Glomerular endothelial cell (primary cell): Measurements from ENCODE around the gene GIGYF2. TPM values are rescaled to one million over a fixed set of nuclear protein-coding genes. Genes with fewer than 3 reads are reported as not detected.

Source experiments
- DNase-seq: peaks from one replicate; pipeline ENCODE4 v3.0.0-alpha.2; 2011; ENCODE audit warnings: low read depth, low spot score; ENCODE audit errors: extremely low read depth
- total RNA-seq: library from RNA; depleted of rRNA; stranded (reverse); fragments of >200 nt; gene quantifications from 2 replicates; pipeline ENCODE4 v1.2.3, GENCODE V29; 2015

Gene GIGYF2
- total RNA-seq, 1 donor from 2014 or later = 52.5 TPM

DNA sequence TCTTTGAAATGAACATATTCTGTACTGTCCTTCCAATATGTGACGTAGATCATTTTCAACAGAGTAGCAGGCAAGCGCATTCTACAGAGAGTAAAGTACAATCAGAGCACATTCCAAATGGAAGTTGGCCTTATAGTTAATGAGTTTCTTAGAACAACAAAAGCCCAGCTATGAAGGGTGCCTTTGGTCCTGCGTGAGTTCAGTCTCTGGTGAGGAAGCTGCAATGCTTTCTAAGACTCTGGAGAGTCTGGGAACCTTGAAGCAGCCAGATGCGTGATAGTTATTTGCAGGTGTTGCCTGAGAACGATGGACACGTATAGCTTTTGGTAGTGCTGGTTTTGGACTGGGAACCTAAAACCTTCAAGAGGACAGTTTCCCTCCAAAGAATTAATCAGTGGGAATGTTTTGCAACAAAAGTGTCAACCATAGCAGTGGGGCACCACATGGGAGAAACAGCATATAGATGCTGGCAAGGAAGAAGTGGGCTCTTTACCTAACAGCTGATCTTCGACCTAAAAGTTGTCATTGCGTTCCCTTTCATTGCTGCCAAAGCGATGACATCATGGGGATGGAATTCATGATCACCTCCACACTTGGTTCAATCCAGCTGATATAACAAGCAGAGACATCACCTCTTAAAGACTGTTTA lies 163.6 kb downstream of the GIGYF2 start:
- no peak for DNase-seq

DNA sequence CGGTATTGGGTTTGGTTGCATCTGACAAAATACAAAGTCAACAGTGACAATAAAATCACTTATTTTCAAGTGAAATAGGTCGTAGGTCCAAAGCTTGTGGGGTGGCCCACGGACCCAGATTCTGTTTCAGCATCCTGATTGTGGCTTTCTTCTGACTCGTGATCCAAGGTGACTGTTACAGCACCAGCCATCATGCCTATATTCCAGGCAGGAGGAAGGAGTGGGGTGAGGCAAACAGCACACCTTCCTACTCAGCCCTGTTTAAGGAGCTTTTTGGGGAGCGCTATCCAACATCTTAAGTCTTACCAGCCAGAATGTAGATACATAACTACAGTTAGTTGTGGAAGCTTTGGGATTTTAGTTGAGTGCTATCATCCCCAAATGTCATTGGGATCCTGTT lies 164.2 kb downstream of the GIGYF2 start:
- DNase-seq = no peak

DNA sequence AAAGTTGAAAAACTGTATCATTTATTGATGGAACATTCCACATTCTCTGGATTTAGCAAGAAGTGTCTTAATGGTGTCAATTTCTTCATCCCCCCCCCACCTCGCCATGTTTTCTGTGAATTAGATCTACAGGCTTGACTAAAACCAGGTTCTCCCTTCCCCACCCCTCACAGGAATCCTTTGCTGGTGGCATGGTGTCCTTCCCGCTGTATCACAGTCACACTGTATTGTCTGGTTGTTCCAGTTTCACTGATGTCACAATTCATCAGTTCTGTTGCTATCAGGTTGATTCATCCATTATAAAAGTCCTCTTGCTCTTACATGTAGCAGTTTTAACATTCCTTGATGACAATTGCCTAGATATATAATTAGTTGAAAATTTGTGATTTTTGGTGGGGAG lies 166.9 kb downstream of the GIGYF2 start:
- DNase-seq = no peak

DNA sequence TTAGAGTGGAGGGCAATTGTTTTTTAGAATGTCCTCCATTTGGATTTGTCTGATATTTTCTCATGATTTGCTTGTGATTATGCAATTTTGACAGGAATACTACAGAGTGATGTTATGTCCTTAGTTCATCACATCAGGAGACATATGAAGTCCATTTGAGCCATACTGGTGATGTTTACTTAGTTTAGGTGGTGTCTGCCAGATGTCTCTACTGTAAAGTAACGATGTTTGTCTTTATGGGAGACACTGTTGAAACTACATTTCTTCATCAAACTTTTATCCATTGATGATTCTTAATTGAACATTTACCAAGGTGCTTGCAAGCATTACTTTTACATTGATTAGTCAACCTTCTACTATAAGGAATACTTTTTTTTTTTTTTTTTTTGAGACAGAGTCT lies 168.0 kb downstream of the GIGYF2 start:
- no peak for DNase-seq

DNA sequence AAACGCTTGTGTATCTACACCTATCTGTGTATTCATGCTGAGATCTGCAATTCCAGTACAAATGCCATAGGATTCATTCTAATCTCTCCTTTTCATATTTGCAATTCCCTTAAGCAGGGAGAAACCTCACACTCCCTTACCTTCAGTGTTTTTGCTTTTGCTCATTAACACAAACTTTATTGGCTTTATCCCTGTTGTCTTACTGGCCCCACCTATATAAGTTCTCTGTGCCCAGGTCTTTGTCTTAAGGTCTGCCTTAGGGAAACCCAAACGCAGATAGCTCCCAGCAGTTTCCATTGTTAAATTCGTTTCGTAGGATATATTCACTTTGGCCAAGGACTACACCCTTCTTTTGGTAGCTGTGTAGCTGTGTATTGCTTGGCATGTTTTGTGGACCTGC lies 169.0 kb downstream of the GIGYF2 start:
- DNase-seq = no peak

DNA sequence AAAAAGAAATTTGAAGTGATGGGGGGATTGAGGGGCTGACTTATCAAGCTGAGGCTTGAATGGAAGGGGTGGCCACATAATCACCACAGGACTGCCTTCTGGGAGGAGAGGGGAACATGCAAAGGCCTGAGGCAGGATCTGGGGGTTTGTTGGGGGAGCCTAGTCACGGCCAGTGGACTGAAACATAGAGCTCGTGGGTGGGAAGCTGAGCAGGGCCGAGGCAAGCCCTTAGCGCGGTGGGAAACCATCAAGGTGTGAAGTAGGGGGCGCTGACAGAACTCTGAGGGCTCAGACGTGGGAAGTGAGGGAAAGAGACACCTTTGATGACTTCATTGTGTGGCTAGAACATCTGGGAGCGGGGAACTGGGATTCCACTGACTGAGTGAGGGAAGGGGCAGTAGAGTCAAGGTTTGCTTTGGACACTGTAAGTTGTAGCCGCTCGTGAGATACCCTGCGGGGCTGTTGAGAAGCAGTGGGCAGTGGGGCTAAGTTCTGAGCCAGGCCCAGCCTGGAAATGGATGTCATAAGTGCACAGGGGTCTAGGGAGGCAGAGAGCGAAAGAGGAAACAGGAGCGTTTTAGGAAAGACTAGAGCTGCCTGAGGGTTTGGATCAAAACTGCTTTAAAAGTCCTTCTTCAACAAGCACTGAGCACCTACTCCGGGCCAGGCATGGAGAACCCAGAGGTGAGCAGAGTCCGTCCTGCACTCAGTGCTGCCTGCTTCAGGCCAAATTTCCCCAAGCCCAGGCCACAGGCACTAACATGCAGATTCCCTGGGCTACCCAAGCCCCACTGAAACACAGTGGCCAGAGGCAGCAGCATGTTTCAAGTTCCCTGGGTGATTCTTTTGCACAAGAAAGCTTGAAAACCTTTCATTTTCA lies 172.2 kb downstream of the GIGYF2 start:
- no peak for DNase-seq

DNA sequence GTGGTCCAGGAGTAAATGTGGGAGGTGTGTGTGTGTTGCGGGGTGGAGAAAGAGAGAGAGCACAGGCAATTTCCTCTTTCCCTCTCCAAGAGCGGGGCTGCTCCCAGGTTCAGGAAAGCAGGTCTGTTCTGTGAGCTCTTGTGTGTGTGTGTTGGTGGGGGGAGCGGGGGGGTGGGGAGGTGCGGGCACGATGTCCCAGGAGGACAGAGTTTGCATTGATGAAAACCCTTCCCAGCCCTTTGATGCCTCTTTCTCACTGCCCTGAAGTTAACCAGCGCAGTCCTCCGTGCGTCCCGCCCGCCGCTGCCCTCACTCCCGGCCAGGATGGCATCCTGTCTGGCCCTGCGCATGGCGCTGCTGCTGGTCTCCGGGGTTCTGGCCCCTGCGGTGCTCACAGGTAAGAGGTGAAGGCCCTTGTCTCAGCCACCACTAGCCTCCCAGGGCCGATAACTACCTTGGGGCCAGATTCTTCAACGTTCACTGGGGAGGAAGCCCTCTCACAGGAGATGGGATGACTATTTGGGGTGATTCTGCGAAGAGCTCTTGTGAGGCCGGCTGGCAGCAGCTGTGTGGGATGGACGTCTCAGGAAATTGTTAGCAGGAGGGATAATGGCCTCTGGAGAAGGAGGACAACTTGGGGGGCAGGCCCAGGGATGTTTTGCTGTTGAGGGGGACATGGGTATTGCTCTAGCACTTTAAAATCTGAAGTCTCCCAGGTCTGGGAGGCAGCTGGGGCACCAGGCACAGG lies 173.1 kb downstream of the GIGYF2 start, which contains the start of gene SNORC:
Gene SNORC (plus strand): TSS at position 247 of the 748 bp plus-strand sequence. CDS start 78 bp downstream, at position 325.
- DNase-seq = no peak

DNA sequence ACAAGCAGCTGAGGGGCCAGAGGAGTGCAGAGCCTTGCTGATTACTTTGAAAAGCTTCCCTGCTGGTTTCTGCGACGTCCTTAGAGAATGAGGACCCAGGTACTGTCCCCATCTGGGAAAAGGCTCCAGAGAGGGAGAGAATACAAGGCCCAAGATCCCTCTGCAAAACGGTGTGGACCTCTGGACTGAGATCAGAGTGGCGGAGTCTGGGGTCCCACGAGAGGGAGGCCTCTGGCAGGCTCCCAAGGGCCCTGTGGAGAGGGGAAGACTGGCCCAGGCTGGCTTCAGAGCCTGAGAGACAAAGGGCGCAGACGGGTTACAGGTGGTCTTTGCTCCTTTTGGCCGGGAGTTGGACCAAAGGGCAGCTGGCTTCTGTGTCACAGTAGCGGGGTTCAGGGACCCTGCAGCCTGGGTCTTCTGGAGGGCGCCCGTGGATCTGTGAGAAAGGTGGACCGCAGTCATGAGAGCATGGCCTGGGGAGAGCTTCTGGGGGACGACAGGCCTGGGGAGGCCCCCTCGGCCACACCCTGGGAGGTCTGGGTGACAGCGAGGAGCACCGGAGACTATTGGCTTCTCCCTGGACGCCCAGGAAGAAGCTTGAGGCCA lies 173.7 kb downstream of the GIGYF2 start:
- no peak for DNase-seq

DNA sequence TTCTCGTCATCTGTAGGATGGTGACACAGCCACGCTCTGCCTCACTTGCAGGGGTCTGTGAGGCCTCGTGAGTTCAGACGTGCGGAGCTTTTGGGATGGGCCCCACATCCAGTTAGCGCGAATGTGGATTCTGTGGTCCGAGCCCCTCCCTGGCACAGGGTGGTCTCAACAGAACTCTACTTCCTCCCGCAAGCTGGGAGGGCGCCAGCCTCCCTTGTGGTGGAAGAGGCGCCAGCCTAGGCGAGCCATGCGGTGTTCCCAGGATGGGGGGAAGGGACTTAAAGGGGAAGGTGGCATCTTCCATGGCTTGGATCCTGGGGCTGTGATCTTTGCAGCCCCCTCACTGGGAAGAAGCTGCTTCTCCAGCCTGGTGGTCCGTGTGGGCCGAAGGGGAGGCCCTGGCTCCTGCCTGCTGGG lies 174.3 kb downstream of the GIGYF2 start:
- no peak for DNase-seq

DNA sequence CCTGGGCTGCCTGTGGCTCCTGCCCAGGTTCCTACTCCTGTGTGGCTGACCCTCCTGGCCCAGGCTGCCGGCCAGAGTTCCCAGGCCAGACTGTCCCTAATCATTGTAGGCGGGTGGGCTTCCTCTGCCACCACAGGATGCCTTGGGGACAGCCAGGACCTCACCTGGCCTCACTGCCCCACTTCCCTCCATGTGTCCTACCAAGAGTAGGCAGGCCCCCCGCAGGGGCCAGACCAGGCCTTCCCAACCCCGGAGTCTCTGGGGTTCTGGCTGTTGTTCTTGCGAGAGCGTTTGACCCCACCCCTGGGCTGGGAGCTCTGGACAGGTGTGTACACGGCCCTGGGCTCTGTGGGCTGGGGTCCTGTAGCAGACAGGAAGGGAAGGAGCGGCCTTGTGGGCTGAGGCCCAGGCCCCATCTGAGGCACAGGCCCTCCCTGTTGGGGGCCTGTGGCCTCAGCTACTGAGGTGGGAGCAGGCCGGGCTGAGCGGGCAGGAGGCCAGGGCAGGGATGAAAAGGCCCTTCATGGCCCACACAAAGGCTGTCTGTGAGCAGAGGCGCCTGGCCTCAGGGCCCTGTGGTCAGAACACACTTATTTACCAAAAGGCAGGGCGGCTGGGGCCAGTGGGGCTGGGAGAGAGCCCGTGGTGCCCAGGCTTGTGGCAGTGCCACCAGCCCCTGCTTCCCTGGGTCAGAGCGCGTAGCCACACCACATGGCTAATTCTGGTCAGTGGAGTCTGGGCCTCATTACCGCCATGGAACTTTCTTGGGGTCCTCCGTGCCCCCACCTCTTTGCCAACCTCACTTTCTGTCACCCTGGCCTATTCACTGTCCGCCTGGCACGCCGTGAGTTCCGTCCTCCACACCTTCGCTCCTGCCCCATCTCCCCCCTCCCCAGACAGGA lies 175.0 kb downstream of the GIGYF2 start:
- DNase-seq = no peak

DNA sequence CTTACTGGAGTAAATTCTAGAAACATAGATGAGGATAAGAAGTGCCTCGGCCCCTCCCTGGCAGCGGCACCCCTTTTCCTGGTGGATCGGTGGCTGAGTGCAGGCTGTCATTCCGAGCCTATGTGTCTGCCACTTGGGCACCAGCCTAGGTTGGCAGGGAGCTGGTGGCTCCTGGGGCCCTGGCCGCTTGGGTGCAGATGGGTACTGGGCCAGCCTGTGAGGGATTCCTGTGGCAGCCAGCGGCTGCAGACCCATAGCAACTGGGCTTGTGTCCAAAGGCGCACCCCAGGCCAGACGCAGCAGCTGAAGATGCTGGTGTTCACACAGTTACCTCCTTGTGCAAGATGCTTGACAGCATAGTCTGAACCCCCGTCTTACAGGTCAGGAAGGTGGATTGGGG lies 175.7 kb downstream of the GIGYF2 start:
- no peak for DNase-seq

DNA sequence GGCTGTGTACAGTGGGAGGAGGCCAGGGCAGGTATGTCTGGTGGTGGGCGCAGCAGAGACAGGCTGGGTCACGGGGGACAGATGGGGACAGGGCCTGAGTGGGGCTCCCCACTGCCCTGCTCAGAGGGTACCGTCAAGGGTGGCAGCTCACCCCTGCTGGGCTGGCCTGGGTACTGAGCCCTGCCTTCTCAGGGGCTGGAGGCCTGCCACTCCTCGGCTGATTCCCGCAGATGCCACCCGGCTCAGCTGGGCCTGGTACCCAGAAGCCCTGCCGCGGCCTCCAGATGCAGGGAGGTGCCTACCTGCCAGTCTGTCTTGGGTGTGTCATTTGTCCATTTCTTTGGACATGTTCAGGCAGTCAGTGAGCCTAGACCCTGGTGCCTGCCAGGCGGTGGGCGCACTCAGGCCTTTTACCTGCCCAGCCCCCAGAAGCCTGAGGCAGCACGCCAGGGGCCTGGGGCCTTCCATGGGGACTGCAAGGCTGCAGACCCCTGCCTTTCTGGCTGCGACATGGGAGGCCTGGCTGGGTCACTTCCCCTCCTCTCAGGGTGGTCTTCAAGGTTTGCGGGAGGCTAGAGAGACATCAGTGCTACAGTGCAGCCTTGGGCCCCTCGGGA lies 176.3 kb downstream of the GIGYF2 start:
- no peak for DNase-seq

DNA sequence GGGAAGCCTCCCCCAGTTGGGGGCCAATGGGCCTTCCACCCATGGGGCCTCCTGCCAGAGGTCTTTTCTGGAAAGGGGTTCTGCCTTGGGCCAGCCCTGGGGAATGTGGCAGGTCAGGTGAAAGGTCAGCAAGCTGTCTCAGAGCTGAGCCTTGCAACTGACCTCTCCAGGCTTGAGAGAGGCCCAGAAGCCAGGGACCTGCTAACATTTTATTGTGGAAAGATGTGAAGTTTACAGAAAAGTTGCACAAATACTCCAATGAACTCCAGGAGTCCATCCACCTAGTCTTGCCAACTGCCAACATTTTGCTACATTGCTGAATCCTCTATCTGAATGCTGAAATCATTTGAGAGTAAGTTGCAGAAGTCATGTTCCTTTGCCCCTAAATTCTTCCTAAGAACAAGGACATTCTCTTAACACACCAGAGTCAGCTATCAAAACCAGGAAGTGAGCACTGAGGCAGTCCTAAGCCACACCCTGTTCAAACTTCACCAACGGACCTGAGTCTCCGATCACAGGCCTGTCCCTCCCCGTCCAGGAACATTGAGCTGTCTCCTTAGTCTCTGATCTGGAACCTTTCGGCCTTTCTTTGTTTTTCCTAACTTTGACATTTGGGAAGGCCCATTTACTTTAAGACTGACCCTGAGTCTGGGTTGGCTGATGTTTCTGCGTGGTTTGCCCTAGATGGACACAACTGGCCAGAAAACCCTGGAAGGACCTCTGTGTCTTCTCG lies 176.9 kb downstream of the GIGYF2 start:
- no peak for DNase-seq

DNA sequence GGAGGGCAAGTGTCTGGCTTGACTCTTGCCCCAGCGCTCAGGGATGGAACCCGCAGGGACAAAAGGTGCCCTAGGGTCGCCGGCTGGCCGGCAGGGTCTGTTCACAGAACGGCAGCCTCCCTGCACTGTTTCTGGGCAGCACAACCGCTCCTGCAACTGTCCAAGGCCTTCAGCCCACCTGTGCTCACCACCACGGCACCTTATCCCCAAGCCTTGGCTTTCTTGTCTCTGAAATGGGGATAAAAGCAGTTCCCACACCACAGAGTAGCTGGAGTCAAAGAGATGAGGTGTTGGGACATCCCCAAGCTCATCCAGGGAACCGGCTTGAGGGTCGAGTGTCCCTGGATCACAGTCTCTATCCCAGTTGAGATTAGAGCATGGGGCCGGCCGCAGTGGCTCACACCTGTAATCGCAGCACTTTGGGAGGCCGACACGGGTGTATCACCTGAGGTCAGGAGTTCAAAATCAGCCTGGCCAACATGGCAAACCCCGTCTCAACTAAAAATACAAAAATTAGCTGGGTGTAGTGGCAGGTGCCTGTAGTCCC lies 177.6 kb downstream of the GIGYF2 start:
- DNase-seq = no peak

DNA sequence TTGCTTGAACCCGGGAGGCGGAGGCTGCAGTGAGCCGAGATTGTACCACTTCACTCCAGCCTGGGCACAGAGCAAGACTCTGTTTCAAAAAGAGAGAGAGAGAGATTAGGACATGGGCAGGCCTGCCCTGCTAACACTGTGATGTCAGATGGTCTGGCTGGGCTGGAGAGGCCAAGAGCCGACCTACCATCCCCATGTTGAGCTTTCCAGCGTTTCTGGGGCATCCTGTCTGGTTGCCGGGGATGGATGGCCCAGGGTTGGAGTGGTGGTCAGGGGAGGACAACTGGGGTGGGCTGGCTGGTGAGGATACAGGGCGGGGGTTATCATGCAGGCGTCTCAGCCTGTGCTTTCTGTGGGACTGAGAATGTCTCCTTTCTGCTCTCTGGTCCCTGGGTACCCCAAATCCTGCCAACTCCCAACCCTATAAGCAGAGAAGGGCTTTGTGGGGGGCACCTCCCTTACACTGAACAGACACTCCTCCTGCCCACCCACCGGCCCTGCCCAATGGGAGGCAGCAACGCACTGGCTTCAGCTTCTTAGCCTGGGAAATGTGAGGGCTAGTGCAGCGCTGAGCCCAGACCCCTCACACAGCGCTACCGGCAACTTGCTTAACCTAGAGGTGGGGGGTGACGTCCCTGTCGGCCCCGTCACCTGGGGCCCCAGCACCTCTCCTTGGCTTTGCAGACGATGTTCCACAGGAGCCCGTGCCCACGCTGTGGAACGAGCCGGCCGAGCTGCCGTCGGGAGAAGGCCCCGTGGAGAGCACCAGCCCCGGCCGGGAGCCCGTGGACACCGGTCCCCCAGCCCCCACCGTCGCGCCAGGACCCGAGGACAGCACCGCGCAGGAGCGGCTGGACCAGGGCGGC lies 178.4 kb downstream of the GIGYF2 start:
- no peak for DNase-seq

DNA sequence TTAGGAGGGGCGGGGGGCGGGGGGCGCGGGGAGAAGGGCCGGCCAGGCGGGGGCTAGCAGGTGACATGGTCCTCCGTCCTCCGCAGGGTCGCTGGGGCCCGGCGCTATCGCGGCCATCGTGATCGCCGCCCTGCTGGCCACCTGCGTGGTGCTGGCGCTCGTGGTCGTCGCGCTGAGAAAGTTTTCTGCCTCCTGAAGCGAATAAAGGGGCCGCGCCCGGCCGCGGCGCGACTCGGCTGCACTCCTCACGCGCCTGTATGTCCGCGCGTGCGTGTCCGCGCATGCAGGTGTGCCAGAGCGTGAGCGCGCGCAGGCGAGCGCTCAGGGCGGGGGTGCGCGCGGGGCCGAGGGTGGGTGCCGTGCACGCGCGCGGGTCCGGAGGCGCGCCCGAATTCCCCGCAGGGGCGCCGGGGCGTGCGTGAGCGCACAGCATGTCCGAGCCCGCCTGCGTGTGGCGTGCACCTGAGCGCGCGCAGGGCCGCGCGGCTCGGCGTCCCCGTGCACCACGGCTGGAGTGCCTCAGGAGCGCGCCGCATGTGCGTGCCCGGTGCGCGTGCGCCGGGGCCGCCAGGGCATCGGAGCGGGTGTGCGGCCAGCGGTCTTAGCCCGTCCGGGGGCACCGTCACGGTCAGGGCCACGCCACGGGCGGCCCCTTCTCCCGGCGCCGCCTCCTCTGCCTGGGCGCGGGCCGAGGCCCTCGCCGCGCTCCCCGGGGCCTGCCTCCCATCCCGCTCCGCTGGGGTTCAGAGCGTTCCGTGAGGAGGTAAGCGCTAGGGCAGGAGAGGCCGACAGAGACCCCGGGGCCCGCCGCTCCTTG lies 179.2 kb downstream of the GIGYF2 start:
- DNase-seq = no peak

DNA sequence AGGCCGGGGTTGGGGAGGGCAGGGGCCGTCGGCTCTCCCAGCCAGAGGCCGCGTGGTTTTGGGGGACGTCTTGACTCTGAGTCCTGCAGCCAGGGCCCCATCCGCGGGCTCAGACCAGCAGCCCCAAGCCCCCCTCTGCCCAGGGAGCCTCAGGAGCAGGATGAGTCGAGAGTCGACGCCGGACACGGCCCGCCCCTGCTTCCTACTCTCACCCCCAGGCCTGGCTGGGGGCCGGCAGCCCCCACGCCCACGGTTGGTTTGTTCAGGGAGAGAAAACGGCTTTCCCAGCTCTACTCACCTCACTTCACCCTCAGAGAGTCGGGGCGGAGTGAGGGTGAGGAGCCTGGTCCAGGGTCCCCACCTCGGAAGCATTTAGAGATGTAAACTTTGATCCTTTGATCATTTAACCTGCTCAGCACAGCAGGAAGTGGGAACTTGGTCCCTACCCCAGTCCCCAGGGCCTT lies 179.9 kb downstream of the GIGYF2 start:
- DNase-seq = no peak
